ENCODE data around the gene DDX3X.

DDX3X gene

DNA sequence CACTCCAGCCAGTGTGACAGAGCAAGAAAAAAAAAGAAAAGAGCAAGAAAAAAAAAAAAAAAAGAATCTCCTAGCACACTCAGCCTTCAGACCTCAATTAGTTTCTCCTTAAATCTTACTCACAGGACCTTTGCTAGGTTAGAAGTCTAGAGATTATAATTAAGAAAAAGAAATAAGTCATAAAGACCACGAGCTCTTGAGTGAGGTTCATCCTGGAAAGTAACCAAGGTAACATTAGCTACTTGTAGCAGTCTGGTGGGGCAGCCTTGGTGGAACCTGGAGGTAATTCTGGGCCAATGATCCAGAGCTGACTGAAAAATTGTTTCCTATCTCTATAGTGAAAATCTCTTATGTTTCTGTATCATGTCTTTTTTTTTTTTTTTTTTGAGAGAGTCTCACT is 21.2 kb upstream of the DDX3X start:
- H3K27ac ChIP-seq (ENCODE audit: extremely low read depth, low read depth, low read length) = no peak overlapping the region
- ChIA-PET POLR2A (interaction anchor here (0.7 to 2.0 kb wide), 2 partner anchors 10 to 21 kb away, joined by 5 to 9 read pairs; partner anchors contain the start of gene DDX3X), CTCF (interaction anchor here (0.7 to 1.5 kb wide), 3 partner anchors 13 to 144 kb away, joined by 3 to 6 read pairs (median 3); no protein-coding TSS in a partner anchor)
- no peaks in the 10 kb centered on the region for H3K36me3 ChIP-seq (ENCODE audit: control insufficient read depth in 2 of 2, insufficient read depth in 1 of 2, low read length in 2 of 2)
- H3K4me1 ChIP-seq (ENCODE audit: control insufficient read depth, insufficient read depth, low read length) = no peaks in the 10 kb centered on the region
- H3K9me3 ChIP-seq (ENCODE audit: control insufficient read depth, insufficient read depth, low read depth, low read length) = no peaks in the 10 kb centered on the region
- no peak overlapping the region for H3K4me3 ChIP-seq (ENCODE audit: low read depth, low read length)
- TF ChIP-seq, protein P1, sequence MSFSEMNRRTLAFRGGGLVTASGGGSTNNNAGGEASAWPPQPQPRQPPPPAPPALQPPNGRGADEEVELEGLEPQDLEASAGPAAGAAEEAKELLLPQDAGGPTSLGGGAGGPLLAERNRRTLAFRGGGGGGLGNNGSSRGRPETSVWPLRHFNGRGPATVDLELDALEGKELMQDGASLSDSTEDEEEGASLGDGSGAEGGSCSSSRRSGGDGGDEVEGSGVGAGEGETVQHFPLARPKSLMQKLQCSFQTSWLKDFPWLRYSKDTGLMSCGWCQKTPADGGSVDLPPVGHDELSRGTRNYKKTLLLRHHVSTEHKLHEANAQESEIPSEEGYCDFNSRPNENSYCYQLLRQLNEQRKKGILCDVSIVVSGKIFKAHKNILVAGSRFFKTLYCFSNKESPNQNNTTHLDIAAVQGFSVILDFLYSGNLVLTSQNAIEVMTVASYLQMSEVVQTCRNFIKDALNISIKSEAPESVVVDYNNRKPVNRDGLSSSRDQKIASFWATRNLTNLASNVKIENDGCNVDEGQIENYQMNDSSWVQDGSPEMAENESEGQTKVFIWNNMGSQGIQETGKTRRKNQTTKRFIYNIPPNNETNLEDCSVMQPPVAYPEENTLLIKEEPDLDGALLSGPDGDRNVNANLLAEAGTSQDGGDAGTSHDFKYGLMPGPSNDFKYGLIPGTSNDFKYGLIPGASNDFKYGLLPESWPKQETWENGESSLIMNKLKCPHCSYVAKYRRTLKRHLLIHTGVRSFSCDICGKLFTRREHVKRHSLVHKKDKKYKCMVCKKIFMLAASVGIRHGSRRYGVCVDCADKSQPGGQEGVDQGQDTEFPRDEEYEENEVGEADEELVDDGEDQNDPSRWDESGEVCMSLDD (tag by site-specific recombination; IDR thresholded peaks at IDR 0.05) = no peak
- TF ChIP-seq ZNF341 (tag by site-specific recombination; IDR thresholded peaks at IDR 0.05; ENCODE audit: low read depth) (no peak), ZNF266 (tag by site-specific recombination; IDR thresholded peaks at IDR 0.05; ENCODE audit: low read depth) (no peak), ZFHX2 (tag by site-specific recombination; conservative IDR thresholded peaks at IDR 0.05) (no peak), ZNF366 (tag by site-specific recombination; conservative IDR thresholded peaks at IDR 0.05) (no peak), KLF8 (tag by site-specific recombination; IDR thresholded peaks at IDR 0.05) (no peak), ZNF112 (tag by site-specific recombination; IDR thresholded peaks at IDR 0.05) (no peak), ZNF335 (tag by site-specific recombination; conservative IDR thresholded peaks at IDR 0.05) (no peak), ZBTB7A (tag by site-specific recombination; IDR thresholded peaks at IDR 0.05; ENCODE audit: low read depth) (no peak), ZNF175 (tag by site-specific recombination; IDR thresholded peaks at IDR 0.05) (no peak)
- TF ChIP-seq, protein P2, sequence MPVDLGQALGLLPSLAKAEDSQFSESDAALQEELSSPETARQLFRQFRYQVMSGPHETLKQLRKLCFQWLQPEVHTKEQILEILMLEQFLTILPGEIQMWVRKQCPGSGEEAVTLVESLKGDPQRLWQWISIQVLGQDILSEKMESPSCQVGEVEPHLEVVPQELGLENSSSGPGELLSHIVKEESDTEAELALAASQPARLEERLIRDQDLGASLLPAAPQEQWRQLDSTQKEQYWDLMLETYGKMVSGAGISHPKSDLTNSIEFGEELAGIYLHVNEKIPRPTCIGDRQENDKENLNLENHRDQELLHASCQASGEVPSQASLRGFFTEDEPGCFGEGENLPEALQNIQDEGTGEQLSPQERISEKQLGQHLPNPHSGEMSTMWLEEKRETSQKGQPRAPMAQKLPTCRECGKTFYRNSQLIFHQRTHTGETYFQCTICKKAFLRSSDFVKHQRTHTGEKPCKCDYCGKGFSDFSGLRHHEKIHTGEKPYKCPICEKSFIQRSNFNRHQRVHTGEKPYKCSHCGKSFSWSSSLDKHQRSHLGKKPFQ (tag by site-specific recombination; IDR thresholded peaks at IDR 0.05) = no peak
- TF ChIP-seq, protein P3, sequence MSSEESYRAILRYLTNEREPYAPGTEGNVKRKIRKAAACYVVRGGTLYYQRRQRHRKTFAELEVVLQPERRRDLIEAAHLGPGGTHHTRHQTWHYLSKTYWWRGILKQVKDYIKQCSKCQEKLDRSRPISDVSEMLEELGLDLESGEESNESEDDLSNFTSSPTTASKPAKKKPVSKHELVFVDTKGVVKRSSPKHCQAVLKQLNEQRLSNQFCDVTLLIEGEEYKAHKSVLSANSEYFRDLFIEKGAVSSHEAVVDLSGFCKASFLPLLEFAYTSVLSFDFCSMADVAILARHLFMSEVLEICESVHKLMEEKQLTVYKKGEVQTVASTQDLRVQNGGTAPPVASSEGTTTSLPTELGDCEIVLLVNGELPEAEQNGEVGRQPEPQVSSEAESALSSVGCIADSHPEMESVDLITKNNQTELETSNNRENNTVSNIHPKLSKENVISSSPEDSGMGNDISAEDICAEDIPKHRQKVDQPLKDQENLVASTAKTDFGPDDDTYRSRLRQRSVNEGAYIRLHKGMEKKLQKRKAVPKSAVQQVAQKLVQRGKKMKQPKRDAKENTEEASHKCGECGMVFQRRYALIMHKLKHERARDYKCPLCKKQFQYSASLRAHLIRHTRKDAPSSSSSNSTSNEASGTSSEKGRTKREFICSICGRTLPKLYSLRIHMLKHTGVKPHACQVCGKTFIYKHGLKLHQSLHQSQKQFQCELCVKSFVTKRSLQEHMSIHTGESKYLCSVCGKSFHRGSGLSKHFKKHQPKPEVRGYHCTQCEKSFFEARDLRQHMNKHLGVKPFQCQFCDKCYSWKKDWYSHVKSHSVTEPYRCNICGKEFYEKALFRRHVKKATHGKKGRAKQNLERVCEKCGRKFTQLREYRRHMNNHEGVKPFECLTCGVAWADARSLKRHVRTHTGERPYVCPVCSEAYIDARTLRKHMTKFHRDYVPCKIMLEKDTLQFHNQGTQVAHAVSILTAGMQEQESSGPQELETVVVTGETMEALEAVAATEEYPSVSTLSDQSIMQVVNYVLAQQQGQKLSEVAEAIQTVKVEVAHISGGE (tag by site-specific recombination; conservative IDR thresholded peaks at IDR 0.05; ENCODE audit: low read depth) = no peak

DNA sequence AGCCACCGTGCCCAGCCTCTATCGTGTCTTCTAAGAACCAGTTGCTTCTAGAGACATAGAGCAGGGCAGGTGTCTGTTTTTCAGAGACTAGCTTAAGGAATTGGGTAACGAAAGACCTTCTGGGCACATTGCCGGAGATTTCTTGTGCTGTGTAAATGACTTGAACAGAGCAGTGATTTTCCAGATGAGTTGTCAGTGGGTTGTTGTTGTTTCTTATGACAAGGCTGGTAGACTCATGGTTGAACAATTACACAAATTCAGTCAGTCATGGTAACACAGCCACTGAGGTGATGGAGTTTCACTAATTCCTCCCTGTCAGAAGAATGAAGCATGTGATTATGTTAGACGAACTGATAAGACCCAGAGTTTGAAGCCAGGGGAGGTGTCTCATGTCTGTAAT is 20.5 kb upstream of the DDX3X start:
- Histone ChIP-seq H3K9me3 (ENCODE audit: control insufficient read depth, insufficient read depth, low read depth, low read length) (no peaks in the 10 kb centered on the region), H3K27ac (ENCODE audit: extremely low read depth, low read depth, low read length) (no peak overlapping the region), H3K4me1 (ENCODE audit: control insufficient read depth, insufficient read depth, low read length) (no peaks in the 10 kb centered on the region), H3K36me3 (ENCODE audit: control insufficient read depth in 2 of 2, insufficient read depth in 1 of 2, low read length in 2 of 2) (no peaks in the 10 kb centered on the region), H3K4me3 (ENCODE audit: low read depth, low read length) (no peak overlapping the region)
- ChIA-PET CTCF (interaction anchor here (0.7 kb wide), 2 partner anchors 29 to 34 kb away, joined by 3 read pairs; no protein-coding TSS in a partner anchor), POLR2A (no interaction called here)
- TF ChIP-seq ZNF175 (tag by site-specific recombination; IDR thresholded peaks at IDR 0.05) (no peak), TRIM28 (IDR thresholded peaks at IDR 0.05; ENCODE audit: borderline replicate concordance, low read length) (no peak), ZNF530 (tag by site-specific recombination; IDR thresholded peaks at IDR 0.05; ENCODE audit: low read depth) (no peak), ZNF114 (tag by site-specific recombination; IDR thresholded peaks at IDR 0.05) (no peak), ZNF324 (tag by site-specific recombination; IDR thresholded peaks at IDR 0.05) (no peak), ZNF677 (tag by site-specific recombination; IDR thresholded peaks at IDR 0.05) (no peak), ZNF292 (tag by site-specific recombination; IDR thresholded peaks at IDR 0.05; ENCODE audit: borderline replicate concordance, low read depth) (no peak), YY1 (tag by site-specific recombination; IDR thresholded peaks at IDR 0.05) (no peak), ZBTB1 (tag by site-specific recombination; IDR thresholded peaks at IDR 0.05) (no peak)
- TF ChIP-seq, protein P1 (tag by site-specific recombination; IDR thresholded peaks at IDR 0.05) = no peak
- TF ChIP-seq, protein P4, sequence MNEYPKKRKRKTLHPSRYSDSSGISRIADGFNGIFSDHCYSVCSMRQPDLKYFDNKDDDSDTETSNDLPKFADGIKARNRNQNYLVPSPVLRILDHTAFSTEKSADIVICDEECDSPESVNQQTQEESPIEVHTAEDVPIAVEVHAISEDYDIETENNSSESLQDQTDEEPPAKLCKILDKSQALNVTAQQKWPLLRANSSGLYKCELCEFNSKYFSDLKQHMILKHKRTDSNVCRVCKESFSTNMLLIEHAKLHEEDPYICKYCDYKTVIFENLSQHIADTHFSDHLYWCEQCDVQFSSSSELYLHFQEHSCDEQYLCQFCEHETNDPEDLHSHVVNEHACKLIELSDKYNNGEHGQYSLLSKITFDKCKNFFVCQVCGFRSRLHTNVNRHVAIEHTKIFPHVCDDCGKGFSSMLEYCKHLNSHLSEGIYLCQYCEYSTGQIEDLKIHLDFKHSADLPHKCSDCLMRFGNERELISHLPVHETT (tag by site-specific recombination; IDR thresholded peaks at IDR 0.05) = no peak
- TF ChIP-seq, protein P5, sequence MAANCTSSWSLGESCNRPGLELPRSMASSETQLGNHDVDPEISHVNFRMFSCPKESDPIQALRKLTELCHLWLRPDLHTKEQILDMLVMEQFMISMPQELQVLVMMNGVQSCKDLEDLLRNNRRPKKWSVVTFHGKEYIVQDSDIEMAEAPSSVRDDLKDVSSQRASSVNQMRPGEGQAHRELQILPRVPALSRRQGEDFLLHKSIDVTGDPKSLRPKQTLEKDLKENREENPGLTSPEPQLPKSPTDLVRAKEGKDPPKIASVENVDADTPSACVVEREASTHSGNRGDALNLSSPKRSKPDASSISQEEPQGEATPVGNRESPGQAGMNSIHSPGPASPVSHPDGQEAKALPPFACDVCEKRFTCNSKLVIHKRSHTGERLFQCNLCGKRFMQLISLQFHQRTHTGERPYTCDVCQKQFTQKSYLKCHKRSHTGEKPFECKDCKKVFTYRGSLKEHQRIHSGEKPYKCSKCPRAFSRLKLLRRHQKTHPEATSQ (tag by site-specific recombination; IDR thresholded peaks at IDR 0.05) = no peak

Data from HEK293 (cell line).